Psoas muscle (tissue), 8 donors: Measurements from ENCODE around the gene OSBPL5. TPM values are rescaled to one million over a fixed set of nuclear protein-coding genes. Genes with fewer than 3 reads are reported as not detected.

Experiments used
- ATAC-seq, 4 donors: fragments of 200-7000 bp; cut with Tn5 transposase; one replicate each; pipeline ENCODE4 v1.9.1; 2020; ENCODE audit warnings: moderate library complexity in 3 of 4, mild to moderate bottlenecking in 2 of 4
- DNase-seq, 2 donors: peaks; one replicate each; pipeline ENCODE4 v3.0.0-alpha.2; 2020
- H3K27ac ChIP-seq: fragments of 200-600 bp; one replicate; pipeline ENCODE4 v1.8.0; 2022
- H3K27me3 ChIP-seq, 3 donors: fragments of 200-600 bp in 1 of 3; one replicate each; pipeline versions ENCODE4 v1.6.1 to v1.8.0; 2013 to 2022; ENCODE audit warnings: low read length in 2 of 3, mild to moderate bottlenecking in 2 of 3, moderate library complexity in 1 of 3; ENCODE audit not compliant: insufficient read depth in 3 of 3
- H3K36me3 ChIP-seq, 2 donors: fragments of 200-600 bp in 1 of 2; one replicate each; pipeline versions ENCODE4 v1.6.1 to v1.8.0; 2013 to 2022; ENCODE audit warnings: low read depth in 1 of 2, mild to moderate bottlenecking in 1 of 2, moderate library complexity in 1 of 2; ENCODE audit not compliant: insufficient read depth in 1 of 2
- H3K4me1 ChIP-seq: fragments of 200-600 bp; one replicate; pipeline ENCODE4 v1.8.0; 2022
- H3K4me3 ChIP-seq: fragments of 200-600 bp; one replicate; pipeline ENCODE4 v1.8.0; 2022; ENCODE audit warnings: mild to moderate bottlenecking
- H3K9me3 ChIP-seq: fragments of 200-600 bp; one replicate; pipeline ENCODE4 v1.8.0; 2022
- whole genome bisulfite sequencing, 3 donors: extraction: QIAGEN DNeasy Blood & Tissue Kit; methylation state at CpG; one replicate each; pipeline versions ENCODE4 v1.1.6 to v1.1.7; 2013; 5-methylcytosine and 5-hydroxymethylcytosine counted together
- intact Hi-C, 2 donors: fragments of 100-400 bp; cut with DNase I; formaldehyde crosslinking; loops; one replicate each; pipeline versions ENCODE4 v1.11.0 to v1.14.2; 2022
- polyA plus RNA-seq, 3 donors: library from polyadenylated mRNA; stranded (reverse); fragments of 200-250 nt; gene quantifications; one replicate each; pipeline ENCODE4 v1.2.3, GENCODE V29; 2013
- total RNA-seq, 4 donors: library from RNA; stranded (reverse); fragmentation: NEBNext Ultra II Directional in 2 of 4; extraction: Animal tissue kit (Norgen Biotek cat#: 25700) in 2 of 4; gene quantifications; one replicate each; pipeline versions ENCODE4 v1.2.1 to v1.2.4, GENCODE V29; 2021 to 2023
- TF ChIP-seq, protein P1 (sequence below): fragments of 200-600 bp; IDR thresholded peaks from one replicate; pipeline ENCODE4 v1.8.0; 2022; ENCODE audit warnings: antibody characterized with exemption
- donor health status: healthy with polysubstance abuse.
- donor health status: DM: no; HTN: no; CAD: no; lungs with moderate emphysema.
- donor health status: Bipolar disorder and iron deficiency.
- donor health status: healthy.
- donor health status: DM: yes; HTN: yes; CAD: no.
- donor health status: DM: no; HTN: no; CAD: no.
- donor health status: DM: no; HTN: no; CAD: no.
- donor health status: DM: yes; HTN: yes; CAD: no.

The OSBPL5 gene
- total and polyA plus RNA-seq, 7 donors = 3.4 to 12.4 (median 6.9) TPM

DNA sequence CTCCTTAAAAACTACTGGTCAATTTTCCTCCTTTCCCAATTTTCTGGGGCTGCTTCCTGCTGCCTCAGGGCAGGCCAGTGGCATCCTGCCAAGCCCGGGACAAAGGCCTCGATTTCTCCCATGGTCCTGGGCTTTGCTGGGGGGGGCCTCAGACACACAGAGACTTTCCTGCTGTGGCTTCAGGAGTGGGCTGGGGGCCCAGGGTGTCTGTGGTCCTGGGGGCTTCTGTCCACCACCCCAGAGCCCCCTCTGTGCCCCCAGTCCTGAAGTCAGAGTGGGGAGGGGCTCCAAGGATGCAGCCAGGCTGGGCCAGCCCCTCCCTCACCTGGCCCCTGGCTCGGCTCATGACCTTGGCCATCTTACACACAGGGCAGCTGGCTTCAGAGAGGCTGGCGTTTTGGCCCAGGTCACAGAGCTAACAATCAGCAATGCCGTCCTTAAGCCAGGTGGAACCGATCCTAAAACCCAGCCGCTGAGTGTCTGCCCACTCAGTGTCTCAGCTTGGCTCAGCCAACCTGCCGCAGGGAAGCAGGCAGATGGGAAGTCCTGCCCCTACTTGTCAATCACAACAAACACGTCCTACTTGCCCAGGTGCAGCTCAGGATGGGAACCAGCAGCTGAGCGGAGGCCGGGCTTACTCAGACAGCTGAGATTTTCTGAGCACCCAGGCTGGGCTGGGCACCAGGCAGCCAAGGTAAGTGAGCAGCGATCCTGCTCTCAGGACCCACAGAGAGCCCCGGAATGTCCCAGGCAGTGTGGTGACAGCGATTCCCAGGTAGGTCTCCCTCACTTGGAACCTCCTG is 34.6 kb downstream of the OSBPL5 start:
- H3K4me3 ChIP-seq = no peak overlapping the region
- no peaks in the 10 kb centered on the region for H3K36me3 ChIP-seq
- TF ChIP-seq, protein P1, sequence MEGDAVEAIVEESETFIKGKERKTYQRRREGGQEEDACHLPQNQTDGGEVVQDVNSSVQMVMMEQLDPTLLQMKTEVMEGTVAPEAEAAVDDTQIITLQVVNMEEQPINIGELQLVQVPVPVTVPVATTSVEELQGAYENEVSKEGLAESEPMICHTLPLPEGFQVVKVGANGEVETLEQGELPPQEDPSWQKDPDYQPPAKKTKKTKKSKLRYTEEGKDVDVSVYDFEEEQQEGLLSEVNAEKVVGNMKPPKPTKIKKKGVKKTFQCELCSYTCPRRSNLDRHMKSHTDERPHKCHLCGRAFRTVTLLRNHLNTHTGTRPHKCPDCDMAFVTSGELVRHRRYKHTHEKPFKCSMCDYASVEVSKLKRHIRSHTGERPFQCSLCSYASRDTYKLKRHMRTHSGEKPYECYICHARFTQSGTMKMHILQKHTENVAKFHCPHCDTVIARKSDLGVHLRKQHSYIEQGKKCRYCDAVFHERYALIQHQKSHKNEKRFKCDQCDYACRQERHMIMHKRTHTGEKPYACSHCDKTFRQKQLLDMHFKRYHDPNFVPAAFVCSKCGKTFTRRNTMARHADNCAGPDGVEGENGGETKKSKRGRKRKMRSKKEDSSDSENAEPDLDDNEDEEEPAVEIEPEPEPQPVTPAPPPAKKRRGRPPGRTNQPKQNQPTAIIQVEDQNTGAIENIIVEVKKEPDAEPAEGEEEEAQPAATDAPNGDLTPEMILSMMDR = no peak
- ATAC-seq (peak; percentile 29 to 70 (median 46)), DNase-seq (peak; percentile 41 to 44)
- intact Hi-C loops = no loop called here
- no peaks in the 10 kb centered on the region for H3K9me3 ChIP-seq
- no peaks in the 10 kb centered on the region for H3K4me1 ChIP-seq
- no peaks in the 10 kb centered on the region for H3K27me3 ChIP-seq
- 35 to 42% (median 41%) methylated on average over 14 of the region's 14 CpGs for WGBS, 3 donors
- no peak overlapping the region for H3K27ac ChIP-seq

DNA sequence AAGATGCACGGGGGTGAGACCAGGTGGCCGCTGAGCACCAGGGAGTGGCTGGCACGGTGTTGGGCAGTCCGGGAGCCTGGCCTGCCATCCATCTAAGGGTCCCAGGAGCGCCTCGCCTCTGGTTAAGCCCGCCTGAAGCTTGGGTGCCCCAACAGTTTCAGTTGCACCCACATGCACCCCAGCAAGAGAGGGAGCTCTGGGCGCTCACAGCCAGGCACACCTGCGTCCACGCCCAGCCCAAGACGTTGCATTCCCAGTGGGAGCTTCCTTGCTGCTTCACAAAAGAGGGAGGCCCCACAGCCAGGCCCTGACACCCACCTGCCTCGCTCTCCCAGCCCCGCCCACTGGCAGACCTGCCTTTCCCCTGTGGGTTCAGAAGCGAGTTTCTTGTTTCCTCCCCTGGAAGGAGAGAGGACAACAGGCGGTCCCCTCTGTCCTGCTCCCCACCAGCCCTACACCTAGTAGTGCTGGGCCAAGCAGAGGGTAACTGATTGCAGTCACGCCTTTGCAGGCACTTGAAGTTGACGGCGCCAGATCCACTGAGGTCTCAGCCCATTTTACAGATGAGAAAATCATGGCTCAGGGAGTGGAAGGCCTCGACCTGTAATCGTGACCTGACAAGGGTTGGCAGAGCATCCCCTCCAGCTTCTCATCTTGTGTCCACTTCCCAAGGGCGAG is 35.4 kb downstream of the OSBPL5 start:
- 86 to 87% (median 86%) methylated on average over 21 of the region's 21 CpGs for WGBS, 3 donors
- Histone ChIP-seq H3K4me1 (peaks cover 4% of the 10 kb centered on the region), H3K27me3 (no peaks in the 10 kb centered on the region), H3K27ac (no peak overlapping the region), H3K36me3 (no peaks in the 10 kb centered on the region), H3K9me3 (no peaks in the 10 kb centered on the region), H3K4me3 (no peak overlapping the region)
- peak; percentile 12 to 39 for DNase-seq
- intact Hi-C loops = no loop called here
- TF ChIP-seq, protein P1 = no peak
- ATAC-seq = no peak

DNA sequence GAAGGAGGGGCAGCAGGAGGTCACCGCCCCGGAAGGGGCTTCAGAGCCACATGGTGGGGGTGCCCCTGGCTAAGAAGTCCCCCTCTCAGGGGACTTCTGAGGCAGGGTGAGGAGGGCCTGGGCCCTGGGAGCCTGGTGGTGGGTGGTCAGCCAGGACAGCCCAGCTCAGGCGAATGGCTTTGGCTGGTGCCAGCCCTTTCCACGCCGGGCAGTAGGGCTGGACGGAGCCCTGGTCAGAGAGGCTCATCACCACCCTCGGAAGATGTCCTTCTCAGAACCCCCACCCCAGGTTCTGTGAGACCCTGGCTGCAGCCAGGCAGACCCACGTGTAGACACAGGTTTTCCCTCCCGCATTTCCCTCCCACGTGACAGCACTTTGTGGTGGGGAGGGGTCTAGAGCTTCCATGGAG is 35.9 kb downstream of the OSBPL5 start:
- no peaks in the 10 kb centered on the region for H3K9me3 ChIP-seq
- H3K4me1 ChIP-seq = peaks cover 9% of the 10 kb centered on the region
- peak in 1 of 2 donors; percentile 5 for DNase-seq
- ATAC-seq = no peak
- TF ChIP-seq, protein P1 = no peak
- H3K4me3 ChIP-seq = no peak overlapping the region
- no peaks in the 10 kb centered on the region for H3K36me3 ChIP-seq
- WGBS, 3 donors = 66 to 85% (median 70%) methylated on average over 8 to 10 of the region's 10 CpGs
- intact Hi-C loops = no loop called here
- H3K27ac ChIP-seq = no peak overlapping the region
- H3K27me3 ChIP-seq = no peaks in the 10 kb centered on the region

DNA sequence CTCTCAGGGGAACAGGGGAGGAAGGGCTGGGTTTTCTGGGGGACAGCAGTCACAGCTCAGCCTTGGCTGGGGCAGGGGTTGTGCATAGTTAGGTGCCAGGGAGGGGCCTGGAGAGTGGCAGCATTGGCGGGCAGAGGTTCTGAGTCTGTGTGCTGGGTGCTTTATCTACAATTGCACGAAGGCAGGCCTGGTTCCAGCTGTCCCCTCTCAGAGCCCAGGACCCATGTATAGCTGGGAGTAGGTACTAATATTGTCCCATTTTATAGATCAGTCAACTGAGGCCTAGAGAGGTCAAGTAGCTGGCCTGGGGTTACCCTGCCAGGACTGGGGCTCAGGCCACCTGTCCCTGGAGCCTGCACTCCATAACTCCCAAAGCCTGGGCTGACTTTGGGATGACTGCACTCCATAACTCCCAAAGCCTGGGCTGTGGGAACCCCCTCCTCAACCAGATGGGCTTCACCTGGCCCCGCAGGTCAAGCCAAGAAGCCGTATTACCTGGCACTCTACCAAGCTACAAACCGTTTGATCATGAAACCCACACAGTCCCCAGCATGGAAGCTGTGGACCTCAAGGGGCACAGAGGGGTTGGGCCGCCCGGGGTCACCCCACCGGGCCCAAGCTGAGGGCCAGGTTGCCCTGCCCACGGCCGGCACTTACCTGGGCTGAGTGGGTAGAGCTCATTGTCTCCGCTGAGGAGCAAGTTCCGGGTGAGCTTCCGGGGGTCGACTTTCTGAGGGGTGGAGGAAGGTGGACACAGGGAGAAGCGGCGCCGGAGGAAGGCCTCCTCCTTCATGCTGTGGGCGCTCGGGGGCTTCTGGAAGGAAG is 36.5 kb downstream of the OSBPL5 start:
- no peaks in the 10 kb centered on the region for H3K27me3 ChIP-seq
- no peak overlapping the region for H3K27ac ChIP-seq
- no peak for ATAC-seq
- H3K36me3 ChIP-seq = no peaks in the 10 kb centered on the region
- intact Hi-C loops = no loop called here
- no peak overlapping the region for H3K4me3 ChIP-seq
- WGBS, 3 donors = 90 to 93% (median 92%) methylated on average over 17 to 19 of the region's 19 CpGs
- no peaks in the 10 kb centered on the region for H3K9me3 ChIP-seq
- TF ChIP-seq, protein P1 = no peak
- peaks cover 15% of the 10 kb centered on the region for H3K4me1 ChIP-seq
- peak; percentile 9 to 58 for DNase-seq
